ENCODE data around the gene TRUB1.

DNA sequence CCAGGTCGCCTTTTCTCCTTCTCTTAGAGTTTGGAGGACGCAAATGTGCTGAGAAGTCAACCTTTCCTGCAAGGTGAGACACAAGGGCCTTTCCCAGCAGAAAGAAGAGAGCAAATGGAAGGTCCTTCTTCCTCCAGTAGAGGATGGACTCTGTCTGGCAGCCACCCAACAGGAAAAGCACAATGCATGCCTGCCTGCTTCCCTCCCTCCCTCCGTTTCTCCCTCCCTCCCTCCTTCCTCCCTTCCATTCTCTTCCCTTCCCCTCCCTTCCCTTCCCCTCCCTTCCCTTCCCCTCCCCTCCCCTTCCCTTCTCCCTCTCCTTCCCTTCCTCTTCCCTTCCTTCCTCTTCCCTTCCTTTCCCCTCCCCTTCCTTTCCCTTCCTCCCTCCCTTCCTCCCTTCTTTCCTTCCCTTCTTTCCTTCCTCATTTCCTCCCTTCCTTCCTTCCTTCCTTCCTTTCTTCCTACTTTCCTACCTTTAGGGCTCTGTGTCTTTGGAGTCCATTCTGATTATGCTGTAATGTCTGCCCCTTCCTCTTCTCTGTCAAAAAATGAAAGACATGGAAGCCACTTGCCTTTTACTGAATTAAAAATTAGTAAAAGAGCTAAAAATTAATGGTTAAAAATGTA, 66.4 kb downstream of the TRUB1 start:
- TF ChIP-seq POLR2A (IDR thresholded peaks at IDR 0.05): no peak
- TF ChIP-seq EP300 (IDR thresholded peaks at IDR 0.05): no peak
- TF ChIP-seq, protein P1, sequence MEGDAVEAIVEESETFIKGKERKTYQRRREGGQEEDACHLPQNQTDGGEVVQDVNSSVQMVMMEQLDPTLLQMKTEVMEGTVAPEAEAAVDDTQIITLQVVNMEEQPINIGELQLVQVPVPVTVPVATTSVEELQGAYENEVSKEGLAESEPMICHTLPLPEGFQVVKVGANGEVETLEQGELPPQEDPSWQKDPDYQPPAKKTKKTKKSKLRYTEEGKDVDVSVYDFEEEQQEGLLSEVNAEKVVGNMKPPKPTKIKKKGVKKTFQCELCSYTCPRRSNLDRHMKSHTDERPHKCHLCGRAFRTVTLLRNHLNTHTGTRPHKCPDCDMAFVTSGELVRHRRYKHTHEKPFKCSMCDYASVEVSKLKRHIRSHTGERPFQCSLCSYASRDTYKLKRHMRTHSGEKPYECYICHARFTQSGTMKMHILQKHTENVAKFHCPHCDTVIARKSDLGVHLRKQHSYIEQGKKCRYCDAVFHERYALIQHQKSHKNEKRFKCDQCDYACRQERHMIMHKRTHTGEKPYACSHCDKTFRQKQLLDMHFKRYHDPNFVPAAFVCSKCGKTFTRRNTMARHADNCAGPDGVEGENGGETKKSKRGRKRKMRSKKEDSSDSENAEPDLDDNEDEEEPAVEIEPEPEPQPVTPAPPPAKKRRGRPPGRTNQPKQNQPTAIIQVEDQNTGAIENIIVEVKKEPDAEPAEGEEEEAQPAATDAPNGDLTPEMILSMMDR (IDR thresholded peaks at IDR 0.05): no peak
- no peak for TF ChIP-seq POLR2AphosphoS5 (IDR thresholded peaks at IDR 0.05)

Data from gastroesophageal sphincter (tissue), 3 donors.